HG02981 (cell line): Measurements from ENCODE around the gene STOM.

Source experiments
- ATAC-seq: cut with Tn5 transposase; IDR thresholded peaks from one replicate; pipeline ENCODE4 v1.9.1; 2021; ENCODE audit warnings: mild to moderate bottlenecking, moderate library complexity; ENCODE audit not compliant: unreplicated experiment

STOM gene

GRCh38 chr9:121323449-121324151 is 46.5 kb downstream of the STOM start:
- ATAC-seq: no peak

- ATAC-seq: no peak
These were observed 47.2 kb downstream of the STOM start for GRCh38 chr9:121322737-121323448.

DNA sequence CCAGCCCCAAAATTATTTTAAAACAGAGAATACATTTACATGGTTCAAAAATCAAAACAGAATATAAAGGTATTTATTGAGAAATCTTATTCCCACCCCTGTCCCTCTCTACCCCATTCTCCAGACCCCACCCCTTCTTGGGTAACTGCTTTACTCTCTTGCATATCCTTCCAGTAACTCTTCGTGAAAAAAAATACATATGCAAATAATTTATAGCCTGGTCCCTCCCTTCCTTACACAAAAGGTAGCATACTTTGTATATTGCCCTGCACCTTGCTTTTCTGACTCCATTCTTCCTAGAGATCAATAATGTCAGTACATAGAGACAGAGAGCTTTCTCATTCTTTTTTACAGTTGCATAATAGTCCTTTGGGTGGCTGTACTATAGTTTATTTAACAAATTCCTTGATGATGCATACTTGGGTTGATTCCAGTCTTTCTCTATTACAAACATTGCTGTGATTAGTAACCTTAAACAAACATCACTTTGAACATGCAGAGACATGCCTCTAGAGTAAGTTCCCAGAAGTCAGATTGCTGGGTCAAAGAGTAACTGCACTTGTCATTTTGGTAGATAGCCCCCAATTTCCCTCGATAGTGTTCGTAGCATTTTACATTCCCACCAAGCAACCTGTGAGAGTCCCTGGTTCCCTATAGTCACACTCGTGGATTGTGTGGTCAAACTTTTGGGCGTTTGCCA is 47.9 kb downstream of the STOM start:
- ATAC-seq: no peak

DNA sequence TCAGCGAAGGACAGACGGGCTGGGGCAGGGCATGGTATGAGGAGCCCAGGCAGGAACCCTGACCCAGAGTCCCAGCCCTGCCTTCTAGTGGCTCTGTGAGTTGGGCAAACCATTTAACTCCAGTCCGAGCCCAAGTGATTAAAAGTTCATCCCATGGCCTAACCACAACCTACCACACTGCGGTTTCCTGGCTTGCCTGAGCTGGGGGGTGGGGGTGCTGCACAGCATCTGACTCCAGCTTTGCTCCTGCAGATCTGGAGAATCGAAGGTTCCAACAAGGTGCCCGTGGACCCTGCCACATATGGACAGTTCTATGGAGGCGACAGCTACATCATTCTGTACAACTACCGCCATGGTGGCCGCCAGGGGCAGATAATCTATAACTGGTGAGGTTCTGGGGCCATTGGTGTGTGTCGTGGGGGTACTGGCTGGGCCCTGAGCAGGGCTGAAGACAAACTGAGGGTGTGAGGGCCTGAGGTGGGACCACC is 49.0 kb downstream of the STOM start:
- ATAC-seq: no peak

GRCh38 chr9:121319383-121319780 is 50.7 kb downstream of the STOM start:
- ATAC-seq: no peak

DNA sequence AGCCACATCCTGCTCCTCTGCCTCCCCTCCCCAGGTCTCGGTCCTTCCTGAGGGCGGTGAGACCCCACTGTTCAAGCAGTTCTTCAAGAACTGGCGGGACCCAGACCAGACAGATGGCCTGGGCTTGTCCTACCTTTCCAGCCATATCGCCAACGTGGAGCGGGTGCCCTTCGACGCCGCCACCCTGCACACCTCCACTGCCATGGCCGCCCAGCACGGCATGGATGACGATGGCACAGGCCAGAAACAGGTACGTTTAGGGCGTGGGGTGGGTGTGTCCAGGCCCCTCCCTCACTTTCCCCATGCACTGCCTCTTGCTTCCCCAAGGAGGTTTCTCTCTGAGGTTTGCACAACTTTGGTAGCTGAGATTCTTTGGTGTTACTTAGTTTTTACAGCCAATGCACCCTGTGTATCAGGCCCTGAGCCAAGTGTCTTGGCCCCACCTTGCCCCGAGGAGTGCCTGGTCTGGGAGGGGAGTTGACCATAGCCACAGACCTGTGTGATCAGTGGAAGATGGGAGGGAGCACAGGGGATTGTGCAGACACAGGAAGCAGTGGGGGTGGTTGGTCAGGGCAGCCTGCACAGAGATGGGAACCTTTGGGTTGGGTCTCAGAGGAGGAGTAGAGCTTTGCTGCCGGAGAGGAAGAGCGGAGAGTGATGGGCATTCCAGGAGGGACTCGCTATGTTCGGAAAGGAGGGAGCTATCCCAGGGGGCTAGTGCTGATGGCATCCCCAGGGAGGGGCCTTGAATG is 51.2 kb downstream of the STOM start:
- no peak for ATAC-seq

DNA sequence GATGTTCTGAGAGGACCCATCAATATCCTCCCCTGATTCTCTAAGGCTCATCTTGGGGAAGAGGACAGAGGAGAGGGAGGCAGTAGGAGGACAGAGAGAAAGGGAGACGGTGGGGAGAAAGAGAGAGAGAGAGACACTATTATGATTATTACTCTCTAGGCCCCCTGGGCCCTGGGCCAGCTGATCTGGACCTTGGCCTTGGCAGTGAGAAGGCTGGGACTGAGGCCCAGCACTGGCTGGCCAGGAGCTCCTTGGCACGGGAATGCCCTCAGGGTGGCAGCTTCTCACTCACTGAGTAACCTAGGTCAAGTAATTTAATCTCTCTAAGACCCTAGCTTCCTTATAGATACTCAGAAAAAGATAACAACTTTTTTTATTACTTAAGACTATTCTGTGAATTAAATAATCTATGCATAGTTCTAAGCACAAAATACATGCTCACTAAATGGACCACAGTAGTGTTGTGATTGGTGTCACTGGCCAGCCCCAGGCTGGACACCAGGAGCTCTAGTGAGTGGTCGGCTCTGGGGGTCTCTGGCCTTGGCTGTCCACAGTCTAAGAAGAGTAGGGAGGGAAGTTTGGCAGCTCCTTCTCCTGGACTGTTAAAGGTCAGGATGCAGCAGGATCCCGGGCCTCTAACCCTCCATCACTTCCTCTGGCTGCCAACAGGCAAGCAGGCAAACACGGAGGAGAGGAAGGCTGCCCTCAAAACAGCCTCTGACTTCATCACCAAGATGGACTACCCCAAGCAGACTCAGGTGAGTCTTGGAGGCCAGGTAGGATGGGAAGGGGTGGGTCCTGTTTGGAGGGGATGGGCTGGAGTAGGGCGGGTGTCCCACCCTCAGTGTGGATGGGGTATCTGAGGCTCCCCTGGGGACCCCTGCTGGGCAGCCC is 52.1 kb downstream of the STOM start:
- no peak for ATAC-seq

- ATAC-seq: no peak
These were observed 53.1 kb downstream of the STOM start for GRCh38 chr9:121316852-121317373.

DNA sequence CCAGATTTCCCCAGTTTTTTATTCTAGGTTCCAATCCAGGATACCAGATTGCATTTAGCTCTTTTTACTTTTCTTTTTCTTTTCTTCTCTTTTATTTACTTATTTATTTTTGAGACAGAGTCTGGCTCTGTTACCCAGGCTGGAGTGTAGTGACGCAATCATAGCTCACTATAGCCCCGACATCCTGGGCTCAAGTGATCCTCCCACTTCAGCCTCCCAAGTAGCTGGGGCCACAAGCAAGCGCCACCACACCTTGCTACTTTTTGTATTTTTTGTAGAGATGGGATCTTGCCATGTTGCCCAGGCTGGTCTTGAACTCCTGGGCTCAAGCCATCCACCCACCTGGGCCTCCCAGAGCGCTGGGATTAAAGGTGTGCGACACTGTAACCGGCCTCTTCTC is 53.7 kb downstream of the STOM start:
- no peak for ATAC-seq

GRCh38 chr9:121313458-121314152 is 56.4 kb downstream of the STOM start:
- no peak for ATAC-seq

GRCh38 chr9:121312169-121312568 is 57.9 kb downstream of the STOM start:
- ATAC-seq: no peak

DNA sequence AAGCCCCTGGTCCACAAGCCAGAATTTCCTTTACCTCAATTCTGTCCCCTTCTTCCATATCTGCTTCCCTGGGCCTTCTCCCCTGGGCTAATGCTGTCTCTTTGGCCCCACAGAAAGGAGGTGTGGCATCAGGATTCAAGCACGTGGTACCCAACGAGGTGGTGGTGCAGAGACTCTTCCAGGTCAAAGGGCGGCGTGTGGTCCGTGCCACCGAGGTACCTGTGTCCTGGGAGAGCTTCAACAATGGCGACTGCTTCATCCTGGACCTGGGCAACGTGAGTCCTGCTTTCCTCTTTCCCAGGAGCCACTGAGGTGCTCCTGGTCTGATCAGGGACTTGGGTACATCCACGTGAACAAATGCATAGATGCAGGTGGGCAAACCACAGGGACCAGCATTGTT is 59.5 kb downstream of the STOM start:
- ATAC-seq: no peak

DNA sequence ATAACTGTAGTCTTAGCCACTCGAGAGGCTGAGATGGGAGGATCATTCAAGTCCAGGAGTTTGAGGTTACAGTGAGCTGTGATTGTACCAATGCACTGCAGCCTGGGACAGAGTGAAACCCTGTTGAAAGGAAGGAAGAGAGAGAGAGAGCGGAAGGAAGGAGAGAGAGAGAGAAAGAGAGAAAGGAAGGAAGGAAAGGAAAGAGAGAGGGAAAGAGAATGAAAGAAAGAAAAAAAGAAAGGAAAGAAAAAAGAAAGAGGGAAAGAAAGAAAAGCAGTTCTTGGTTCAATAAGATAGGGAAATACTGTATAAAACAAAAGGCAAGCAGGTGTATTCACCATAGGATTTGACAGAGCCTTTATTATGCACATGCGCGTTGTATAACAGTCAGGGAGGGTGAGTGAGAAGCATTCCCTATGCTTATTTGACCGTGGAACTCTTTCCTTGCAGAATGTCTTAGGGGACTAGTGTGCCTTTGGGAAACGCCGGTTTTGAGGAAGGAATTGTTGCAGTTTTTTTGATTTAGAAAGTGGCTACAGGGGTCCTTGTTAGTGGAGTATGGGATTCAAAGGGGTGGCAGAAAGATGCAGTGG is 60.1 kb downstream of the STOM start:
- no peak for ATAC-seq

DNA sequence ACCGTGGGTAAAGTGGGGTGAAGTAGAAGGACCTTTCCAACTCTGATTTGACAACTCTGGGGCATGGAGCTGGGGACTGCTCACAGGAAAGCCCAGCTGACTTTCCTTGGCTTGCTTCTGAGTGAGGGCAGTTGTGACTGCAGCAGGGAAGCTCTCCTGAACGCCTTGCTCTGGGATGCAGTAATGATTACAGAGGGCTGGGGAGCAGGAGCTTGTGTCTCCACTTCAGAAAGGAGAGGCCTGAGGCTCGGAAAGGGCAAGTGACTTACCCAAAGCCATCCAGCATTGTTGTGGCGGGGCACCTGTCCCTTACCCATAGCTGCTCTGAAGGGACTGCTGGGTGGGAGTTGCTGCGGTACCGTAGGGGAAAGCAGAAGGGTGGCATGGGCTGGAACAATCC is 60.9 kb downstream of the STOM start:
- no peak for ATAC-seq

GRCh38 chr9:121308765-121309164 is 61.3 kb downstream of the STOM start:
- ATAC-seq: no peak

GRCh38 chr9:121307976-121308375 is 62.1 kb downstream of the STOM start:
- ATAC-seq: no peak

DNA sequence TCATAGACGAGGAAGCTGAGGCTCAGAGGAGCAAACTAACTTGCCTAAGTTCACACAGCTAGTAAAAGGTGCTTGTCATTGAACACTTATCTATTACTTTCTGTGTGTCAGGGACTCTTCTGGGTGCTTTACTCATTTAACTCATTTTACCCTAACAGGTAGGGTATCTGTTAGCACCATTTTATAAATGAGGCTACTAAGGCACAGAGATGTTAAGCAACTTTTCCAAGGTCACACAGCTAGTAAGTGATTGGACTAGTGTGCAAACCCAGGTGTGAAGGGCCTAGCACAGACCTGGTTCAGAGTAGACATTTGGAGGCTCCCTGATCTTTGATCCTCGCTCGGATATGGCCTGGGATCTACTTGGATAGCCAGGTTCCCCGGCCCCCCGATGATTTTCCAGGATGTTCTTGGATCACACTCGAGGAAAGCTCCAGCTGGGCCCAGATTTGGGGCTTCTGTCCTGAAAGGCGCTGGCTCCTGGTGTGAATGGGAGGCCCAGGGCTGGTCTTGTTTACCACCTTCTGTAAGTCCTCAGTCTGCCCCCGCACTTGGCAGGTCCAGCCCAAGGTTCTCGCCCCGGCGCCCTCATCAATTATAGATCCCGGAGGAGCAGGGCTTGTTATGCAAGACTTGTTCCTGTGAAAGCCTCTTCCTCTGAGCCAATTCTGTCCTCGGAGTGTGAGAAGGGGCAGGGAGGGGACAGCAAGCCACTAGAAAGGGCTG is 64.6 kb downstream of the STOM start:
- no peak for ATAC-seq

DNA sequence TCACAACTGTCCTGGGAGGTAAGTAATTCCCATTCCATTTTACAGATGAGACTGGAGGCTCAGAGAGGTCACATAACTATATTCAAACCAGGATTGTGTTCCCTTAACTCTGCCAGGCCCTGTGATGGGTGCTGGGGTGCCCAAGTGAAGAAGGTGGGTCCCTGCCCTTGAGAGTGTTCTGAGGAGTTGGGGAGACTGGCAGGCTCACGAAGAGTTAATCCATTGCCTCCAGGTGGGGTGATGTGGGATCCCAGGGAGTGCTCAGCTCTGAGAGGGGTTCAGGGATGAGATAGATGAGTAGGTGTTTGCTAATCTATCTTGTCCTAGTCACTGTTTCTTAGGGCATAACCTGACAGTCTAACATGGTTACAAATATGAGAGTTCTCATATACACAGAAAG is 65.3 kb downstream of the STOM start:
- ATAC-seq: no peak
